GM12865 (cell line): ENCODE results near the gene RBM17.
"Not testable (repeated sequence)": the region's sequence is repeated elsewhere in the genome, so short reads cannot be mapped to it uniquely, and the experiment has no call there.

ENCODE experiments used
- DNase-seq: peaks from one replicate; pipeline ENCODE4 v3.0.0; 2010; ENCODE audit warnings: low read depth
- H3K4me3 ChIP-seq: 2 replicates; pipeline ENCODE4 v1.5.1; 2011; ENCODE audit warnings: mild to moderate bottlenecking, low read depth, low read length, control low read depth
- TF ChIP-seq, protein P1 (sequence below): IDR thresholded peaks from 2 replicates; pipeline ENCODE4 v1.5.1; 2011; ENCODE audit warnings: low read length, control low read depth, low read depth, inconsistent platforms; ENCODE audit not compliant: insufficient read depth; ENCODE audit errors: missing control alignments

RBM17 gene, protein sequence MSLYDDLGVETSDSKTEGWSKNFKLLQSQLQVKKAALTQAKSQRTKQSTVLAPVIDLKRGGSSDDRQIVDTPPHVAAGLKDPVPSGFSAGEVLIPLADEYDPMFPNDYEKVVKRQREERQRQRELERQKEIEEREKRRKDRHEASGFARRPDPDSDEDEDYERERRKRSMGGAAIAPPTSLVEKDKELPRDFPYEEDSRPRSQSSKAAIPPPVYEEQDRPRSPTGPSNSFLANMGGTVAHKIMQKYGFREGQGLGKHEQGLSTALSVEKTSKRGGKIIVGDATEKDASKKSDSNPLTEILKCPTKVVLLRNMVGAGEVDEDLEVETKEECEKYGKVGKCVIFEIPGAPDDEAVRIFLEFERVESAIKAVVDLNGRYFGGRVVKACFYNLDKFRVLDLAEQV

DNA sequence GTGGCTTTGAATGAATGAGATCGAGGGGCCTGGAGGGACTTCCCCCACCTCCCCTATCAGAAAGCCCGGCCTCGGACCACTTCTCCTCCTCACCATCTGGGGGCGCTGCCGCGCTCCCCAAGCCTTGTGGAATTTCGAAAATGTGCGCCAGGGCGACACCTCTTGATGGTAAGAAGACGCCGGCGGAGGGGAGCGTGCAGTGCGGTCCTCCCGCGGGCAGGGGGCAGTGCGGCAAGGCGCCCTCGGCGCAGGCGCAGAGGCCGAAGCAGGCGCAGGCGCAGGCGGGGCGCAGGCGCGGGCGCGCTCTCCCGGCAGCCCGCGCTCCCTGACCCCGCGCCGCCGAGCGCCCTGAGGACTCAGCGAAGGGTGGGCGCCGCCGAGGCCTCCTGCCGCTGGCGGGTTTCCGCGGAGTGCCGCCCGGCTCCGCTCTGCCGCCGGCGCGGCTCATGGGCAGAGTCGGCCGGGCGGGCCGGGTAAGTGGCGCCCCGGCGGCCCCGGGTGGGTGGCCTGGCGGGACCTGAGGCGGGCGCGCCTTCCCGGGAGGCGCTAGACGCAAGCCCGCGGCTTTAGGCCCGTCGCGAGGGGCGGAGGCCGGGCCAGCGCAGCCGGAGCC lies at the start of gene RBM17:
Gene RBM17, plus strand, starts transcription at position 314 of the 613 bp plus-strand sequence. CDS start 8,032 bp downstream, outside the sequence.
- DNase-seq, result peak; percentile 99
- peak within 1 kb of the TSS; percentile 91 for H3K4me3 ChIP-seq
- TF ChIP-seq, protein P1, sequence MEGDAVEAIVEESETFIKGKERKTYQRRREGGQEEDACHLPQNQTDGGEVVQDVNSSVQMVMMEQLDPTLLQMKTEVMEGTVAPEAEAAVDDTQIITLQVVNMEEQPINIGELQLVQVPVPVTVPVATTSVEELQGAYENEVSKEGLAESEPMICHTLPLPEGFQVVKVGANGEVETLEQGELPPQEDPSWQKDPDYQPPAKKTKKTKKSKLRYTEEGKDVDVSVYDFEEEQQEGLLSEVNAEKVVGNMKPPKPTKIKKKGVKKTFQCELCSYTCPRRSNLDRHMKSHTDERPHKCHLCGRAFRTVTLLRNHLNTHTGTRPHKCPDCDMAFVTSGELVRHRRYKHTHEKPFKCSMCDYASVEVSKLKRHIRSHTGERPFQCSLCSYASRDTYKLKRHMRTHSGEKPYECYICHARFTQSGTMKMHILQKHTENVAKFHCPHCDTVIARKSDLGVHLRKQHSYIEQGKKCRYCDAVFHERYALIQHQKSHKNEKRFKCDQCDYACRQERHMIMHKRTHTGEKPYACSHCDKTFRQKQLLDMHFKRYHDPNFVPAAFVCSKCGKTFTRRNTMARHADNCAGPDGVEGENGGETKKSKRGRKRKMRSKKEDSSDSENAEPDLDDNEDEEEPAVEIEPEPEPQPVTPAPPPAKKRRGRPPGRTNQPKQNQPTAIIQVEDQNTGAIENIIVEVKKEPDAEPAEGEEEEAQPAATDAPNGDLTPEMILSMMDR, result peak; percentile 100

DNA sequence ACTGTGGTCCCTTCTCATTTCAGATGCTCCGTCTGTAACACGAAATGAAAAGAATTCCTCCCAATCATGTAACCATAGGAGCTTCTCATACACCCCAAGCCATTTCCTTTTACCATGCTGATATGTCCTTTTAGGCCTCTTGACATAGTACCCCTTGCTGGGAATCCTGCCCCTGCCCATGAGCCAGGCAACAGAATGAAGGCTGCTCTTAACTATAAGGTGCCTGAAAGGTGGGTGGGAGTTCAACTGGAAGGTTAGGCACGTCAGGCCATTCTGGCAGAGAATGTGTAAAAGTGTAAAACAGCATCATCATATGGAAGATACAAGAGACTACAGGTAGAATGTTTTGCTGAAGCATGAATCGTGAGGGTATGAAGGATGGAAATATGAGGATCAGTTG lies 49.1 kb upstream of the RBM17 start:
- TF ChIP-seq, protein P1, result no peak
- H3K4me3 ChIP-seq, result no peak overlapping the region
- DNase-seq, result no peak

DNA sequence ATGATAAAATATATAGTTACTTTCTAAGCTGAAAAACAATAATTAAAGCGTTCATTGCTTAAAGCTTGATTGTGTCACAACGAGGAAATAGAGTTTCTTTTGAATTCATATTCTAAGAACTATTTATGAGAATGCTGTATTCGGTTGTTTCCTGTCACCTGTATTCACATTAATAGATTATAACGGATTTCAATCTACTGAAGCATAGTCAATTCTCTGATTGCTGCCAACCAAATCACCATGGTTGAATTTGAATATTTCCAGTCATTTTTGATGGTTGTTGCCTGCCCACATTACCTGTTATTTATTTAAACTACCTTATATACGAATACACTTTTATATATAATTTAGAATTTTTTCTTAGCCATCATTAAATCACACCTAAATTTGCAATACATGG lies 48.6 kb upstream of the RBM17 start:
- DNase-seq, result no peak
- H3K4me3 ChIP-seq, result no peak overlapping the region
- TF ChIP-seq, protein P1, result no peak

DNA sequence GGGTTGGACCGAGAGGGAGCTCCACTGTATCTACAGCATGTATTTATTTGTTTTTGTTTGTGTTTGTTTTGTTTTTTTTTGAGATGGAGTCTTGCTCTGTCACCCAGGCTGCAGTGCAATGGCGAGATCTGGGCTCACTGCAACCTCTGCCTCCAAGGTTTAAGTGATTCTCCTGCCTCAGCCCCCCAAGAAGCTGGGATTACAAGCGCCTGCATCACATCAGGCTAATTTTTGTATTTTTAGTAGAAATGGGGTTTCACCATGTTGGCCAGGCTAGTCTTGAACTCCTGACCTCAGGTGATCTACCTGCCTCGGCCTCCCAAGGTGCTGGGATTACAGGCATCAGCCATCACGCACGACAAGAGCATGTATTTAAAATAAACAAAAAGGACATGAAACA lies 45.5 kb upstream of the RBM17 start:
- DNase-seq, H3K4me3 ChIP-seq: not testable (repeated sequence)

DNA sequence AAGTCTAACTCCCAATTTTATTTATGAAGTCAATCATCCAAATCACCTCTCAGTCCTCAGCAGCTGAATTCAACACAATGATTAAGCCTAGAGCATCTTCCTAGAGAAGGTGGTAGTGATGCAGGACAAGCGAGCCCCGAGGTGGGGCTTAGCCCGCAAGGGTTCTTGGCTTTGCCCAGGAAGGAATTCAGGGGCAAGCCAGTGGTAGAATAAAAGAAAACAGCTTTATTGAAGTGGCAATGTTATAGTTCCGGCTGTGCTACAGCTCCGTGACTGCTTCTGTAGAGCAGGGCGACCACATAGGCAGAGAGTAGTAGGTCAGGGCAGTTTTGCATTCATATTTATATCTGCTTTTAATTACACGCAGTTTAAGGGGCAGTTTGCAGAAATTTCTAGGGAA lies 44.8 kb upstream of the RBM17 start:
- TF ChIP-seq, protein P1, result no peak
- DNase-seq, result no peak
- no peak overlapping the region for H3K4me3 ChIP-seq

DNA sequence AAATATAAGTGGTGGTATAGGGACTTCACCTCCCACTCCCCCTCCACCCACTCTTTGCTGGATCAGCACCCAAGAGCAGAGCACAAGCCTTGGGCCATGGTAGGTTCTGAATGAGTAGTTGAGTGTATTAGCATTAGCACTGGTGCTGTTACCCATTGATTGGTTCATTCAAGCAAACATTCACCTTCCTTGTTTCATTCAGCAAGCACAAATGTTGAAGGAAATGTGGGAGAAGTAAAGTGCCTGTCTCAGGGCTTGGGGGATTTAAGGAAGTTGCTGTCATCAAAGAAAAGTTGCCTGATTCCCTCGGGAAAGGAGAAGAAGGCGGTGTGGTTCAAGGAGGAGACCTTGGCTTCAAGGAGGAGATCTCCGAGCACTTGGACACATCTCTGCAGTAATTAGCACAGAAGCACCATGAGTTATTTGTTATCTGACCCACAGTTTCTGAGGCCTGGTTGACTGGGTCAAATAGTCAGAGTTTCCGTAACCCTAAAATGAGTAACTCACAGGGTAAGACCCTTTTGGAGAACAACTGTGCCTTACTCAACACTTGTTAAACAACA lies 44.0 kb upstream of the RBM17 start:
- TF ChIP-seq, protein P1, result no peak
- H3K4me3 ChIP-seq, result peak overlapping the region; percentile 10; the same call in 1 of the 2 replicates
- no peak for DNase-seq

DNA sequence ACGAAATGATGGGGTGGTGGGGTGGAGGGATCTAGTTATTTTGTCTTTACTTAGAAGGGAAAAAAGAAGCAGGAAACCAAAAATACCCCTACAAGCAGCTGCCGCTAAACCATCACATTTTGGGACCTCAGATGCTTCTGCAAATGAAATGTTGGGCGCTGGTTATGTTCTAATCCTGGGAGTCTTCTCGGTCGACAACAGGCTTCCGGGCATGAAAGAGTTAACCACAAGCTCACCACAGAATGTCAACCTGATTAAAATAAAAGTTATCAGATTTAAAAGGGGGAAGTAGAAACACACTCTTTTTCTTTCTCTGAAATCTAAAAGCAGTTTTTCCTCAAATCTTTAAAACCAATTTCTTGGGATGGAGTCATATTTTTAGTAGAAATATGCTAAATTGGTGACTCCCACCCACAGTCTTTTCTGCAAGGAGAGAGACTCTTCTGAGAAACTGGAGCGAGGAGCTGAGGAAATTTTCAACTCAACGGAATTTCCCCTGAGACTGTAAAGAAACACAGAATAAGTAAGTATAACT lies 43.5 kb upstream of the RBM17 start:
- TF ChIP-seq, protein P1, result no peak
- DNase-seq, result peak; percentile 72

More for the DNA sequence above, 43.5 kb upstream of the RBM17 start:
- peak overlapping the region; percentile 10; the same call in 1 of the 2 replicates for H3K4me3 ChIP-seq
